H9 (cell line): ENCODE data around the gene TXNDC5. TPM values are rescaled to one million over a fixed set of nuclear protein-coding genes. Genes with fewer than 3 reads are reported as not detected.

Experiments used
- DNase-seq: peaks from one replicate; pipeline ENCODE4 v3.0.0-alpha.2; 2017
- H2AFZ ChIP-seq: one replicate; pipeline ENCODE4 v1.6.1; 2013; ENCODE audit warnings: mild to moderate bottlenecking, low read length, control low read depth, moderate library complexity
- H2AK5ac ChIP-seq: 2 replicates; pipeline ENCODE4 v1.6.1; 2013; ENCODE audit warnings: low read length, control low read depth, mixed read lengths; ENCODE audit not compliant: insufficient read length
- H2BK120ac ChIP-seq: one replicate; pipeline ENCODE4 v1.6.1; 2013; ENCODE audit warnings: low read depth, mild to moderate bottlenecking, low read length, control low read depth, inconsistent platforms; ENCODE audit not compliant: poor library complexity, severe bottlenecking
- H2BK12ac ChIP-seq: 2 replicates; pipeline ENCODE4 v1.6.1; 2013; ENCODE audit warnings: low read length, control low read depth, mixed read lengths, low read depth; ENCODE audit not compliant: insufficient read length
- H2BK15ac ChIP-seq: 2 replicates; pipeline ENCODE4 v1.6.1; 2013; ENCODE audit warnings: low read depth, low read length, control low read depth
- H2BK20ac ChIP-seq: one replicate; pipeline ENCODE4 v1.6.1; 2013; ENCODE audit warnings: low read depth, mild to moderate bottlenecking, low read length, control low read depth, inconsistent platforms; ENCODE audit not compliant: poor library complexity, severe bottlenecking
- H2BK5ac ChIP-seq: 2 replicates; pipeline ENCODE4 v1.6.1; 2013; ENCODE audit warnings: low read length, control low read depth, mixed read lengths; ENCODE audit not compliant: insufficient read length
- H3K14ac ChIP-seq: 2 replicates; pipeline ENCODE4 v1.6.1; 2013; ENCODE audit warnings: low read length, control low read depth; ENCODE audit not compliant: insufficient read depth
- H3K18ac ChIP-seq: 2 replicates; pipeline ENCODE4 v1.6.1; 2013; ENCODE audit warnings: low read depth, mild to moderate bottlenecking, mixed read lengths, low read length, control low read depth; ENCODE audit not compliant: insufficient read length
- H3K23ac ChIP-seq: 2 replicates; pipeline ENCODE4 v1.6.1; 2013; ENCODE audit warnings: low read length, control low read depth, mixed read lengths, low read depth; ENCODE audit not compliant: insufficient read length
- H3K23me2 ChIP-seq: 2 replicates; pipeline ENCODE4 v1.6.1; 2013; ENCODE audit warnings: low read depth, mild to moderate bottlenecking, mixed read lengths, low read length, control low read depth; ENCODE audit not compliant: insufficient read length, poor library complexity, severe bottlenecking
- H3K27ac ChIP-seq: 2 replicates; pipeline ENCODE4 v1.5.1; 2013; ENCODE audit warnings: low read length, control low read depth, mixed read lengths, low read depth; ENCODE audit not compliant: insufficient read length
- H3K27me3 ChIP-seq: 2 replicates; pipeline ENCODE4 v1.6.1; 2013; ENCODE audit warnings: low read length, control low read depth, inconsistent platforms; ENCODE audit not compliant: insufficient read depth
- H3K4ac ChIP-seq: 2 replicates; pipeline ENCODE4 v1.6.1; 2013; ENCODE audit warnings: low read depth, mild to moderate bottlenecking, control low read depth, inconsistent platforms, low read length, moderate library complexity
- H3K4me1 ChIP-seq: 2 replicates; pipeline ENCODE4 v1.6.1; 2013; ENCODE audit warnings: low read length, control low read depth, inconsistent platforms; ENCODE audit not compliant: insufficient read depth
- H3K4me2 ChIP-seq: 2 replicates; pipeline ENCODE4 v1.6.1; 2013; ENCODE audit warnings: low read length, control low read depth, mixed read lengths; ENCODE audit not compliant: insufficient read length, insufficient read depth
- H3K56ac ChIP-seq: 2 replicates; pipeline ENCODE4 v1.6.1; 2013; ENCODE audit warnings: low read depth, mild to moderate bottlenecking, mixed read lengths, low read length, control low read depth; ENCODE audit not compliant: insufficient read length
- H3K79me1 ChIP-seq: 2 replicates; pipeline ENCODE4 v1.6.1; 2013; ENCODE audit warnings: low read depth, mild to moderate bottlenecking, moderate library complexity, low read length, control low read depth, inconsistent platforms; ENCODE audit not compliant: insufficient read depth, poor library complexity, severe bottlenecking
- H3K79me2 ChIP-seq: 2 replicates; pipeline ENCODE4 v1.6.1; 2013; ENCODE audit warnings: low read length, control low read depth, inconsistent platforms; ENCODE audit not compliant: insufficient read depth
- H3K9ac ChIP-seq: 2 replicates; pipeline ENCODE4 v1.6.1; 2013; ENCODE audit warnings: low read length, control low read depth, mixed read lengths; ENCODE audit not compliant: insufficient read length; ENCODE audit errors: extremely low read depth
- H3K9me3 ChIP-seq: one replicate; pipeline ENCODE4 v1.6.1; 2013; ENCODE audit warnings: low read depth, low read length, inconsistent platforms; ENCODE audit not compliant: control insufficient read depth
- H3T11ph ChIP-seq: one replicate; pipeline ENCODE4 v1.6.1; 2013; ENCODE audit warnings: mild to moderate bottlenecking, low read length, control low read depth, inconsistent platforms
- H4K20me1 ChIP-seq: one replicate; pipeline ENCODE4 v1.6.1; 2013; ENCODE audit not compliant: control insufficient read depth, insufficient read length, insufficient read depth
- H4K5ac ChIP-seq: 2 replicates; pipeline ENCODE4 v1.6.1; 2013; ENCODE audit warnings: low read depth, mild to moderate bottlenecking, mixed read lengths, low read length, control low read depth; ENCODE audit not compliant: insufficient read length
- H4K8ac ChIP-seq: replicated peaks from 2 replicates; pipeline ENCODE4 v1.6.1; 2013; ENCODE audit warnings: low read length, control low read depth, mixed read lengths, low read depth; ENCODE audit not compliant: insufficient read length
- H4K91ac ChIP-seq: 2 replicates; pipeline ENCODE4 v1.6.1; 2013; ENCODE audit warnings: low read depth, mild to moderate bottlenecking, moderate library complexity, mixed read lengths, low read length, control low read depth; ENCODE audit not compliant: insufficient read length
- H3K27ac Mint-ChIP-seq, 3 experiments: 2 replicates in 2 of 3; 3 replicates in 1 of 3; pipeline ENCODE4 v1.8.0; 2020 to 2021; ENCODE audit warnings: mixed read lengths in 3 of 3, mild to moderate bottlenecking in 1 of 3, moderate library complexity in 1 of 3
- H3K27me3 Mint-ChIP-seq: 2 replicates; pipeline ENCODE4 v1.8.0; 2021; ENCODE audit warnings: low read depth, mild to moderate bottlenecking, moderate library complexity, mixed read lengths
- H3K36me3 Mint-ChIP-seq, 3 experiments: 2 replicates in 2 of 3; 3 replicates in 1 of 3; pipeline ENCODE4 v1.8.0; 2020 to 2021; ENCODE audit warnings: low read depth in 3 of 3, mixed read lengths in 3 of 3; ENCODE audit not compliant: insufficient read depth in 1 of 3
- H3K4me1 Mint-ChIP-seq, 2 experiments: 2 replicates each; pipeline ENCODE4 v1.8.0; 2020; ENCODE audit warnings: mixed read lengths in 2 of 2
- H3K4me3 Mint-ChIP-seq, 2 experiments: 2 replicates in 1 of 2; 3 replicates in 1 of 2; pipeline ENCODE4 v1.8.0; 2020 to 2021; ENCODE audit warnings: mild to moderate bottlenecking in 2 of 2, mixed read lengths in 2 of 2, moderate library complexity in 1 of 2
- H3K9me3 Mint-ChIP-seq, 2 experiments: 2 replicates in 1 of 2; 3 replicates in 1 of 2; pipeline ENCODE4 v1.8.0; 2020; ENCODE audit warnings: mild to moderate bottlenecking in 2 of 2, mixed read lengths in 2 of 2, moderate library complexity in 1 of 2
- WGBS: extraction: QIAGEN DNeasy Blood & Tissue Kit; methylation state at CpG from one replicate; pipeline ENCODE4 v1.1.7; 2013; ENCODE audit warnings: missing lambda C conversion rate, low lambda C conversion rate, mixed read lengths; ENCODE audit not compliant: insufficient read length; ENCODE audit errors: extremely low coverage; 5-methylcytosine and 5-hydroxymethylcytosine counted together
- total RNA-seq: library from RNA; stranded (reverse); gene quantifications from 2 replicates; pipeline ENCODE4 v1.2.1, GENCODE V29; 2021
- TF ChIP-seq, protein P1 (sequence below): fragments of 200-600 bp; sonication (generic); conservative IDR thresholded peaks from 3 replicates; pipeline ENCODE4 v1.8.0; 2021; ENCODE audit warnings: antibody characterized with exemption, mild to moderate bottlenecking

TXNDC5 gene
- total RNA-seq, 1 experiment from 2014 or later, result 130 TPM

DNA sequence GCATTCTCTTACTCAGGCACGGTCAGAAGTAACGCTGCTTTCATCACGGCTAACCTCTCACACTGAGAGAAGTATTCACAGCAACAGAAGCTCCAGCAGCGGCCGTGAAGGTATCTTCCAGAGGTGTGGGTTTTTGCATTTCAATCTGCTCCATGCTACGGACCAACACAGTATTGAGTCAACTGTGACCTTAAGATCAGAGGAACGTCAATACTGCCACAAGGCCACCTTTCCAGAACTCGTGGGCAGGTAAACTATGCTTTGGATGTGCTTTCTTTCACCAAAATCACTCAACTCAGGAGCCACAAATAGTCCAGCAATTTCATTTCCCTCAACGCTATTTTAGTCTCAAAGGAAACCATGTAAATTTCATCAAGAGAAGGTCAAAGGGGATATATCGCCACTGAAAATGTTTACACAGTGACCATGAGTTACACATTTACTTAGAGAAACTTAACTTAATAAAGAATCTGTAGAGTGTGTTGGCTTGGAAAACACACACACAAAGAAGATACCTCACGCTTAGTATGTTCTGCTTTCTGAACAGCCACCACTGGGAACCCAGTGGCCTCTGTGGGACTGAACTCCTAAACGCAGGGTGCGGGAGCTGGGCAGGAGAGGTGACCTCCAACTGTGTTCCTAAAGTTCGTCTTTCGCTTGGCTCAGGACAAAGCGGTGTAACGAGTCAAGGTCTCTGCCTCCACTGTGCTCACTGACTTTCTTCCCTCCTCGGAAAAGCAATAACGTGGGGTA is 27.9 kb downstream of the TXNDC5 start:
- H3T11ph ChIP-seq, result no peak overlapping the region
- no peaks in the 10 kb centered on the region for H3K27me3 Mint-ChIP-seq

More for the DNA sequence above, 27.9 kb downstream of the TXNDC5 start:
- H3K27ac Mint-ChIP-seq, result no peak overlapping the region
- Histone ChIP-seq H4K20me1 (no peaks in the 10 kb centered on the region), H3K56ac (no peak overlapping the region), H3K23me2 (no peaks in the 10 kb centered on the region), H2AFZ (no peak overlapping the region), H2BK20ac (no peak overlapping the region), H2AK5ac (no peak overlapping the region), H2BK15ac (no peak overlapping the region), H3K79me2 (no peaks in the 10 kb centered on the region), H3K27me3 (no peaks in the 10 kb centered on the region), H3K4ac (no peak overlapping the region), H3K79me1 (no peaks in the 10 kb centered on the region), H3K9me3 (no peaks in the 10 kb centered on the region), H2BK120ac (no peak overlapping the region), H3K9ac (no peak overlapping the region), H3K4me2 (no peak overlapping the region), H3K18ac (no peak overlapping the region), H3K4me1 (no peaks in the 10 kb centered on the region), H2BK12ac (no peak overlapping the region), H3K14ac (no peak overlapping the region), H4K91ac (no peak overlapping the region), H4K8ac (no peak overlapping the region), H2BK5ac (no peak overlapping the region), H4K5ac (no peak overlapping the region), H3K23ac (no peak overlapping the region), H3K27ac (no peak overlapping the region)
- H3K9me3 Mint-ChIP-seq, result no peaks in the 10 kb centered on the region
- no peak for DNase-seq
- WGBS, result no CpG with 5 or more reads among the region's 19 CpGs
- H3K4me3 Mint-ChIP-seq, result no peak overlapping the region
- TF ChIP-seq, protein P1, sequence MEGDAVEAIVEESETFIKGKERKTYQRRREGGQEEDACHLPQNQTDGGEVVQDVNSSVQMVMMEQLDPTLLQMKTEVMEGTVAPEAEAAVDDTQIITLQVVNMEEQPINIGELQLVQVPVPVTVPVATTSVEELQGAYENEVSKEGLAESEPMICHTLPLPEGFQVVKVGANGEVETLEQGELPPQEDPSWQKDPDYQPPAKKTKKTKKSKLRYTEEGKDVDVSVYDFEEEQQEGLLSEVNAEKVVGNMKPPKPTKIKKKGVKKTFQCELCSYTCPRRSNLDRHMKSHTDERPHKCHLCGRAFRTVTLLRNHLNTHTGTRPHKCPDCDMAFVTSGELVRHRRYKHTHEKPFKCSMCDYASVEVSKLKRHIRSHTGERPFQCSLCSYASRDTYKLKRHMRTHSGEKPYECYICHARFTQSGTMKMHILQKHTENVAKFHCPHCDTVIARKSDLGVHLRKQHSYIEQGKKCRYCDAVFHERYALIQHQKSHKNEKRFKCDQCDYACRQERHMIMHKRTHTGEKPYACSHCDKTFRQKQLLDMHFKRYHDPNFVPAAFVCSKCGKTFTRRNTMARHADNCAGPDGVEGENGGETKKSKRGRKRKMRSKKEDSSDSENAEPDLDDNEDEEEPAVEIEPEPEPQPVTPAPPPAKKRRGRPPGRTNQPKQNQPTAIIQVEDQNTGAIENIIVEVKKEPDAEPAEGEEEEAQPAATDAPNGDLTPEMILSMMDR, result no peak
- H3K36me3 Mint-ChIP-seq, result peaks cover 36 to 66% (median 62%) of the 10 kb centered on the region in 3 experiments; a peak in 6 of 7 replicates
- H3K4me1 Mint-ChIP-seq, result peaks cover 0 to 4% of the 10 kb centered on the region in 2 experiments; a peak in 2 of 4 replicates
